ENCODE data around the gene JADE1.

- no peak for TF ChIP-seq CTCF (IDR thresholded peaks at IDR 0.05; ENCODE audit: low read depth, low read length)
- TF ChIP-seq POLR2A (IDR thresholded peaks at IDR 0.05; ENCODE audit: extremely low read depth, insufficient read length): no peak
Measured at GRCh38 chr4:128841402-128841801, 31.9 kb downstream of the JADE1 start.

Measured in NB4 (cell line).